Measurements from ENCODE around the gene PPP4R3A.

DNA sequence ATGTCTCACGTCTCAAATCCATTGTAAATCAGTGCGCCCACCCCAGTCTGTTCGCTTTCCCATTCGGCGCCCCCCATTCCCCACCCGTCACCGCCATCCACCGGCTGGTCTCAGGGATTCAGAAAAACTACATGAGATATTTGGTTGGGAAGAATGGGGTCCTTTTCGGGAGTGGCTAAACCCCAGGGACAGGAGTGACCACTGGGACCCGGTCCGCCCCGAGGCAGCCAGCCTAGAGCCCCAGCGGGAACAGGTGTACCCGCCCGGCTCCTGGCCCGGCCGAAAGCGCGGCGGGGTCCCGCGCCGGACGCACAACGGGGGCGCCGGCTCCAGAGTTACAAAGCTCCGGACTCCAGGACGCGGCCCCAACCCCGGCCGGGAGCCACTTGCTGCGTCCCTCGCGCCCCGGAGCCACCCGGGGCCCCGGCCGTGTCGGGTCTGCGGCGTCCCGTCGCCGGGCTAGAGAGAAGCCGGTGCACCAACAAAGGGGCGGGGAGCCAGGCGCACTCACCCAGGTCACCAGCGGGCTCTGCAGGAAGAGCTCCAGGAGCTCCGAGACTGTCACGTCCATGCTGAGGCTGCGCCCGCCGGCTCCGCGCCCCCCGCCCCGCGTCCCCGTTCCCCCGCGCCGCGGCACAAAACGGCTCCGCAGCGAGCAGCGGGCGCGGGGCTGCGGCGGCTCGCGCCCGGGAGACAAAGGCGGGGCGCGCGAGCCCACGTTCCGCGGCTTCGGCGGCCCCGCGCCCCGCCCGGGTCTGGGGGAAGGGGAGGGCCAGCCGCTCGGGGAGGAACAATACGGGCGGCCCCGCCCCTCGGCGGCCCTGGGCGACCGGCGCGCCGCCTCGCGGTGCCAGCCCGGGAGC lies 92.8 kb downstream of the PPP4R3A start, which contains the start of gene CCDC88C:
- TF ChIP-seq CTCF (IDR thresholded peaks at IDR 0.05) (no peak), EZH2phosphoT487 (IDR thresholded peaks at IDR 0.05) (no peak)

Data from neural progenitor cell (in vitro differentiated cells).